DMS 273 treated with DMSO at 0.1 percent for 48 hours (cell line): ENCODE results near the gene PCDHA3.
"Not testable (repeated sequence)": the region's sequence is repeated elsewhere in the genome, so short reads cannot be mapped to it uniquely, and the experiment has no call there.

Source experiments
- DNase-seq: peaks from one replicate; lab custom pipeline; 2025; lab: John Stamatoyannopoulos, UW

Gene PCDHA3

DNA sequence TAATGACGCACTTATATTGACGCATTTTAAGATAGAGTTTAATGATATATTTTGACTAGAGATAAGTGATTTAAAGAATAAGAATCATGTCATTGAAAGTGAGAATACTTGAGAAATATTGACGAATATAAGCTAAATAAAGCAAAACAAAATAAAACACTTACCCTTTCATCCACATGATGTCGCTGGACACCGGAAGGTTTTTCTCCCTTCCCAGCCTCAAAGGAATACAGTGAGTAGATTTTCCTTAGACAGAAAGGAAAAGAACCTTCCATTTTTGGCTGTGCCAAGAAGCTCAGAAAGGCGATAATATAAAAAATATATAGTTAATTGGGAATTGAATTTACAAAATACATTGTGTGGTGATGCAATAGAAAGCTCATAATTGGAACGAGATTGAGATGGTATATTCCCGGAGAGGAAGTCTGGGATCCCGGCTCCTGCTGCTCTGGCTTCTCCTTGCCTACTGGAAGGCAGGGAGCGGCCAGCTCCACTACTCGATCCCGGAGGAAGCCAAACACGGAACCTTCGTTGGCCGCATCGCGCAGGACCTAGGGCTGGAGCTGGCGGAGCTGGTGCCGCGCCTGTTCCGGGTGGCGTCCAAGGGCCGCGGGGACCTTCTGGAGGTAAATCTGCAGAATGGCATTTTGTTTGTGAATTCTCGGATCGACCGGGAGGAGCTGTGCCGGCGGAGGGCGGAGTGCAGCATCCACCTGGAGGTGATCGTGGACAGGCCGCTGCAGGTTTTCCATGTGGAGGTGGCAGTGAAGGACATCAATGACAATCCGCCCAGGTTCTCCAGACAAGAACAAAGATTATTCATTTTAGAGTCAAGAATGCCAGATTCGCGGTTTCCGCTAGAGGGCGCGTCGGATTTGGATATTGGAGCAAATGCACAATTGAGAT lies 20.8 kb downstream of the PCDHA3 start, which contains the start of gene PCDHA5:
PCDHA5 (plus strand) TSS at position 239 of the 906 bp plus-strand sequence.
- no peak for DNase-seq

DNA sequence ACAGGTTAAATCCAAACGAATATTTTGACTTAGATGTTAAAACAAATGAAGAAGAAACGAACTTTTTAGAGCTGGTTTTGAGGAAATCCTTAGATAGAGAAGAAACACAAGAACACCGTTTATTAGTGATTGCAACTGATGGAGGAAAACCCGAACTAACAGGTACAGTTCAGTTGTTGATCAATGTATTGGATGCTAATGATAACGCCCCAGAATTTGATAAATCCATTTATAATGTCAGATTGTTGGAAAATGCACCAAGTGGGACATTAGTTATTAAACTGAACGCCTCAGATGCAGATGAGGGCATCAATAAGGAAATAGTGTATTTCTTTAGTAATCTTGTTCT lies 21.4 kb downstream of the PCDHA3 start:
- DNase-seq: no peak

DNA sequence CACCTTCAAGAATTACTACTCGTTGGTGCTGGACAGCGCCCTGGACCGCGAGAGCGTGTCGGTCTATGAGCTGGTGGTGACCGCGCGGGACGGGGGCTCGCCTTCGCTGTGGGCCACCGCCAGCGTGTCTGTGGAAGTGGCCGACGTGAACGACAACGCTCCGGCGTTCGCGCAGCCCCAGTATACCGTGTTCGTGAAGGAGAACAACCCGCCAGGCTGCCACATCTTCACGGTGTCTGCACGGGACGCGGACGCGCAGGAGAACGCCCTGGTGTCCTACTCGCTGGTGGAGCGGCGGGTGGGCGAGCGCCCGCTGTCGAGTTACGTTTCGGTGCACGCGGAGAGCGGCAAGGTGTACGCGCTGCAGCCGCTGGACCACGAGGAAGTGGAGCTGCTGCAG lies 22.1 kb downstream of the PCDHA3 start:
- DNase-seq: not testable (repeated sequence)

DNA sequence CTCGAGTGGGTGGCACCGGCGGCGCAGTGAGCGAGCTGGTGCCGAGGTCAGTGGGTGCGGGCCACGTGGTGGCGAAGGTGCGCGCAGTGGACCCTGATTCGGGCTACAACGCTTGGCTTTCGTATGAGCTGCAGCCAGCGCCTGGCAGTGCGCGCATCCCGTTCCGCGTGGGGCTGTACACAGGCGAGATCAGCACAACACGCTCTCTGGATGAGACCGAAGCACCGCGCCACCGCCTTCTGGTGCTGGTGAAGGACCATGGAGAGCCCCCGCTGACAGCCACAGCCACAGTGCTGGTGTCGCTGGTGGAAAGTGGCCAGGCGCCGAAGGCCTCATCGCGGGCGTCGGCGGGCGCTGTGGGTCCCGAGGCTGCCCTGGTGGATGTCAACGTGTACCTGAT lies 22.6 kb downstream of the PCDHA3 start:
- DNase-seq: no peak

DNA sequence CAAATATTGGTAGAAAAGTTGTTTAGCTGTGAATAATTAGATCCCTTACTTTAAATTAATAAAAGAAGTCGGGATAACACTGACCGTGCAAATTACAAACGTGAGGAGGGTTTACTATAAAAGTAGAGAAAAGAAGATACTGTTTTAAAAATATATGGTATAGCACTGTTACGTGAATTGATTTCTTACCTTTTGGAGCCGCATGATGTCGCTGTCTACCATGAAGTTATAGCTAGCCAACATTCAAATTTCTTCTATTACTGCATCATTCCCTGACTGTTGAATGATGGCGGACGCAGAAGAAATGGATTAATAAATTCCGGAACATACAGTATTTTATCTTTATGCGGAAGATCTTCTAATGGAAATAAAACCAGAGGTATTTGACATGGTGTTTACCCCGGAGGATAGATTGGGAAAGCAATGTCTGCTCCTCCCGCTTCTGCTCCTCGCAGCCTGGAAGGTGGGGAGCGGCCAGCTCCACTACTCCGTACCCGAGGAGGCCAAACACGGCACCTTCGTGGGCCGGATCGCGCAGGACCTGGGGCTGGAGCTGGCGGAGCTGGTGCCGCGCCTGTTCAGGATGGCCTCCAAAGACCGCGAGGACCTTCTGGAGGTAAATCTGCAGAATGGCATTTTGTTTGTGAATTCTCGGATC lies 27.0 kb downstream of the PCDHA3 start, which contains the start of gene PCDHA6:
PCDHA6 (plus strand) TSS at position 257 of the 658 bp plus-strand sequence; CDS start at position 389, 132 bp downstream.
- no peak for DNase-seq

DNA sequence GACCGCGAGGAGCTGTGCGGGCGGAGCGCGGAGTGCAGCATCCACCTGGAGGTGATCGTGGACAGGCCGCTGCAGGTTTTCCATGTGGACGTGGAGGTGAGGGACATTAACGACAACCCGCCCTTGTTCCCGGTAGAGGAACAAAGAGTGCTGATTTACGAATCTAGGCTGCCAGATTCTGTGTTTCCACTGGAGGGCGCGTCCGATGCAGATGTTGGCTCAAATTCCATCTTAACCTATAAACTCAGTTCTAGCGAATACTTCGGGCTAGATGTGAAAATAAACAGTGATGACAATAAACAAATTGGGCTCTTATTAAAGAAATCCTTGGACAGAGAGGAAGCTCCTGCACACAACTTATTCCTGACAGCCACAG lies 27.5 kb downstream of the PCDHA3 start:
- no peak for DNase-seq

DNA sequence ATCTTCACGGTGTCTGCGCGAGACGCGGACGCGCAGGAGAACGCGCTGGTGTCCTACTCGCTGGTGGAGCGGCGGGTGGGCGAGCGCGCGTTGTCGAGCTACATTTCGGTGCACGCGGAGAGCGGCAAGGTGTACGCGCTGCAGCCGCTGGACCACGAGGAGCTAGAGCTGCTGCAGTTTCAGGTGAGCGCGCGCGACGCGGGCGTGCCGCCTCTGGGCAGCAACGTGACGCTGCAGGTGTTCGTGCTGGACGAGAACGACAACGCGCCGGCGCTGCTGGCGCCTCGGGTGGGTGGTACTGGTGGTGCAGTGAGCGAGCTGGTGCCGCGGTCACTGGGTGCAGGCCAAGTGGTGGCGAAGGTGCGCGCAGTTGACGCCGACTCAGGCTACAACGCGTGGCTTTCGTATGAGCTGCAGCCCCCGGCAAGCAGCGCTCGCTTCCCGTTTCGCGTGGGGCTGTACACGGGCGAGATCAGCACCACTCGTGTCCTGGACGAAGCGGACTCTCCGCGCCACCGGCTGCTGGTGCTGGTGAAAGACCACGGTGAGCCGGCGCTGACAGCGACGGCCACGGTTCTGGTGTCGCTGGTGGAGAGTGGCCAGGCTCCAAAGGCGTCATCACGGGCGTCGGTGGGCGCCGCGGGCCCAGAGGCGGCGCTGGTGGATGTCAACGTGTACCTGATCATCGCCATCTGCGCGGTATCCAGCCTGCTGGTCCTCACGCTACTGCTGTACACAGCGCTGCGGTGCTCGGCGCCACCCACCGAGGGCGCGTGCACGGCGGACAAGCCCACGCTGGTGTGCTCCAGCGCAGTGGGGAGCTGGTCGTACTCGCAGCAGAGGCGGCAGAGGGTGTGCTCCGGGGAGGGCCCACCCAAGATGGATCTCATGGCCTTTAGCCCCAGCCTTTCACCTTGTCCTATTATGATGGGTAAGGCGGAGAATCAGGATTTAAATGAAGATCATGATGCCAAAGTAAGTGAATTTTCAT lies 28.9 kb downstream of the PCDHA3 start:
- not testable (repeated sequence) for DNase-seq

DNA sequence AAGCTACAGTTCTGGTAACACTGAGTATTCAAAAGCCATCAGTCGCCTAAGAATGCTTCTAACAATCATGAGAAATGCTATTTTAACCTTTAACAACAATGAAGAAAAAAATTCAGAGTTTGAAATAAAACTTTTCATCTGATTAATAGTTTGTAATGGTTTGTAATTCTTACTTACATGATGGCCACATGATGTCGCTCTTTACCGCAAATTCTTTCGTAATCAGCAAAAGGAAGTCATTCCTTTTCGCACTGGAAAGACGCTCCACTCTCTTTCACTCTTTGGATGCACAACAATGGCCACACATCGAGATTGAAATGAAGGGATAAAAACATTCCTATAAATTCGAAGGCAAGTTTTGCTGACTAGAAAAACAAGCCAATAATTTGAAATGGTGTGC lies 33.1 kb downstream of the PCDHA3 start, which contains the start of gene PCDHA7:
PCDHA7 (plus strand) TSS at position 277 of the 400 bp plus-strand sequence; CDS start at position 392, 115 bp downstream.
- no peak for DNase-seq

DNA sequence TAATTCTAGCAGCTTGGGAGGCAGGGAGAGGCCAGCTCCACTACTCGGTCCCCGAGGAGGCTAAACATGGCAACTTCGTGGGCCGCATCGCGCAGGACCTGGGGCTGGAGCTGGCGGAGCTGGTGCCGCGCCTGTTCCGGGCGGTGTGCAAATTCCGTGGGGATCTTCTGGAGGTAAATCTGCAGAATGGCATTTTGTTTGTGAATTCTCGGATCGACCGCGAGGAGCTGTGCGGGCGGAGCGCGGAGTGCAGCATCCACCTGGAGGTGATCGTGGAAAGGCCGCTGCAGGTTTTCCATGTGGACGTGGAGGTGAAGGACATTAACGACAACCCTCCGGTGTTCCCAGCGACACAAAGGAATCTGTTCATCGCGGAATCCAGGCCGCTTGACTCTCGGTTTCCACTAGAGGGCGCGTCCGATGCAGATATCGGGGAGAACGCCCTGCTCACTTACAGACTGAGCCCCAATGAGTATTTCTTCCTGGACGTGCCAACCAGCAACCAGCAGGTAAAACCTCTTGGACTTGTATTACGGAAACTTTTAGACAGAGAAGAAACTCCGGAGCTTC lies 33.7 kb downstream of the PCDHA3 start:
- not testable (repeated sequence) for DNase-seq

DNA sequence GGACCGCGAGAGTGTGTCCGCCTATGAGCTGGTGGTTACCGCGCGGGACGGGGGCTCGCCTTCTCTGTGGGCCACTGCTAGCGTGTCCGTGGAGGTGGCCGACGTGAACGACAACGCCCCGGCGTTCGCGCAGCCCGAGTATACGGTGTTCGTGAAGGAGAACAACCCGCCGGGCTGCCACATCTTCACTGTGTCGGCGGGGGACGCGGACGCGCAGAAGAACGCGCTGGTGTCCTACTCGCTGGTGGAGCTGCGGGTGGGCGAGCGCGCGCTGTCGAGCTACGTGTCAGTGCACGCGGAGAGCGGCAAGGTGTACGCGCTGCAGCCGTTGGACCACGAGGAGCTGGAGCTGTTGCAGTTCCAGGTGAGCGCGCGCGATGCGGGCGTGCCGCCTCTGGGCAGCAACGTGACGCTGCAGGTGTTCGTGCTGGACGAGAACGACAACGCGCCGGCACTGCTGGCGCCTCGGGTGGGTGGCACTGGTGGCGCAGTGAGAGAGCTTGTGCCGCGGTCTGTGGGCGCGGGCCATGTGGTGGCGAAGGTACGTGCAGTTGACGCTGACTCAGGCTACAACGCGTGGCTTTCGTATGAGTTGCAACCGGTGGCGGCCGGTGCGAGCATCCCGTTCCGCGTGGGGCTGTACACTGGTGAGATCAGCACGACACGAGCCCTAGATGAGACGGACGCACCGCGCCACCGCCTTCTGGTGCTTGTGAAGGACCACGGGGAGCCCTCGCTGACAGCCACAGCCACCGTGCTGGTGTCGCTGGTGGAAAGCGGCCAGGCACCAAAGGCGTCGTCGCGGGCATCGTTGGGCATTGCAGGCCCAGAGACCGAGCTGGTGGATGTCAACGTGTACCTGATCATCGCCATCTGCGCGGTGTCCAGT lies 35.0 kb downstream of the PCDHA3 start:
- DNase-seq: no peak

DNA sequence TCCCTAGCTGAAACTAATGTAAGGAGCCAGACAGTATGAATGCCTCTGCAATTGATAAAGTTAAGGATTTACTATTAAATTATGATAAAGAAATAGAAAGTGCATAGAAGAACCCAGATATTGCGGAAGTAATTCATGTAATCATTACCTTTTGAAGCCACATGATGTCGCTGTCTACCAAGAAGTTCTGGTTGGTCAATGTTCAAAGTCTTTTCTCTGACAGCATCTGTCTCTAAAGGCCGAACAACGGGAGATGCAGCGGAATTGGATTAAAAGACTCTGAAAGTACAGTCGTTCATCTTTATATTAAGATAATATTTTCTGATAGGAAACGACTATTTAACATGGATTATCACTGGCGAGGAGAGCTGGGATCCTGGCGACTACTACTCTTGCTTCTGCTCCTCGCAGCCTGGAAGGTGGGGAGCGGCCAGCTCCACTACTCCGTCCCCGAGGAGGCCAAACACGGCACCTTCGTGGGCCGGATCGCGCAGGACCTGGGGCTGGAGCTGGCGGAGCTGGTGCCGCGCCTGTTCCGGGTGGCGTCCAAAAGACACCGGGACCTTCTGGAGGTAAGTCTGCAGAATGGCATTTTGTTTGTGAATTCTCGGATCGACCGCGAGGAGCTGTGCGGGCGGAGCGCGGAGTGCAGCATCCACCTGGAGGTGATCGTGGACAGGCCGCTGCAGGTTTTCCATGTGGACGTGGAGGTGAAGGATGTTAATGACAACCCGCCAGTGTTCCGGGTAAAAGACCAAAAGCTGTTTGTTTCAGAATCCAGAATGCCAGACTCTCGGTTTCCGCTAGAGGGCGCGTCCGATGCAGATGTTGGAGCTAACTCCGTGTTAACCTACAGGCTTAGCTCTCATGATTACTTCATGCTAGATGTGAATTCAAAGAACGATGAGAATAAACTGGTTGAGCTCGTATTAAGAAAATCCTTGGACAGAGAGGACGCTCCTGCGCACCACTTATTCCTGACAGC lies 40.4 kb downstream of the PCDHA3 start, which contains the start of gene PCDHA8:
PCDHA8 (plus strand) TSS at position 210 of the 985 bp plus-strand sequence; CDS start at position 345, 135 bp downstream.
- DNase-seq: no peak

DNA sequence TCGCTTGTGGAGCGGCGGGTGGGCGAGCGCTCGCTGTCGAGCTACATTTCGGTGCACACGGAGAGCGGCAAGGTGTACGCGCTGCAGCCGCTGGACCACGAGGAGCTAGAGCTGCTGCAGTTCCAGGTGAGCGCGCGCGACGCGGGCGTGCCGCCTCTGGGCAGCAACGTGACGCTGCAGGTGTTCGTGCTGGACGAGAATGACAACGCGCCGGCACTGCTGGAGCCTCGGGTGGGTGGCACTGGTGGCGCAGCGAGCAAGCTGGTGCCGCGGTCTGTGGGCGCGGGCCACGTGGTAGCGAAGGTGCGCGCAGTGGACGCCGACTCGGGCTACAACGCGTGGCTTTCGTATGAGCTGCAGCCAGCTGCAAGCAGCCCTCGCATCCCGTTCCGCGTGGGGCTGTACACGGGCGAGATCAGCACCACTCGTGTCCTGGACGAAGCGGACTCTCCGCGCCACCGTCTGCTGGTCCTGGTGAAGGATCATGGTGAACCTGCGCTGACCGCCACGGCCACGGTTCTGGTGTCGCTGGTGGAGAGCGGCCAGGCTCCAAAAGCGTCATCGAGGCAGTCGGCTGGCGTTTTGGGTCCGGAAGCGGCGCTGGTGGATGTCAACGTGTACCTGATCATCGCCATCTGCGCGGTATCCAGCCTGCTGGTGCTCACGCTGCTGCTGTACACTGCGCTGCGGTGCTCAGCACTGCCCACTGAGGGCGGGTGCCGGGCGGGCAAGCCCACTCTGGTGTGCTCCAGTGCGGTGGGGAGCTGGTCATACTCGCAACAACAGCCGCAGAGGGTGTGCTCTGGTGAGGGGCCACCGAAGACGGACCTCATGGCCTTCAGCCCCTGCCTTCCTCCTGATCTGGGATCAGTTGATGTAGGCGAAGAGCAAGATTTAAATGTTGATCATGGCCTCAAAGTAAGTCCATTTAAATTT lies 42.2 kb downstream of the PCDHA3 start:
- DNase-seq: no peak

DNA sequence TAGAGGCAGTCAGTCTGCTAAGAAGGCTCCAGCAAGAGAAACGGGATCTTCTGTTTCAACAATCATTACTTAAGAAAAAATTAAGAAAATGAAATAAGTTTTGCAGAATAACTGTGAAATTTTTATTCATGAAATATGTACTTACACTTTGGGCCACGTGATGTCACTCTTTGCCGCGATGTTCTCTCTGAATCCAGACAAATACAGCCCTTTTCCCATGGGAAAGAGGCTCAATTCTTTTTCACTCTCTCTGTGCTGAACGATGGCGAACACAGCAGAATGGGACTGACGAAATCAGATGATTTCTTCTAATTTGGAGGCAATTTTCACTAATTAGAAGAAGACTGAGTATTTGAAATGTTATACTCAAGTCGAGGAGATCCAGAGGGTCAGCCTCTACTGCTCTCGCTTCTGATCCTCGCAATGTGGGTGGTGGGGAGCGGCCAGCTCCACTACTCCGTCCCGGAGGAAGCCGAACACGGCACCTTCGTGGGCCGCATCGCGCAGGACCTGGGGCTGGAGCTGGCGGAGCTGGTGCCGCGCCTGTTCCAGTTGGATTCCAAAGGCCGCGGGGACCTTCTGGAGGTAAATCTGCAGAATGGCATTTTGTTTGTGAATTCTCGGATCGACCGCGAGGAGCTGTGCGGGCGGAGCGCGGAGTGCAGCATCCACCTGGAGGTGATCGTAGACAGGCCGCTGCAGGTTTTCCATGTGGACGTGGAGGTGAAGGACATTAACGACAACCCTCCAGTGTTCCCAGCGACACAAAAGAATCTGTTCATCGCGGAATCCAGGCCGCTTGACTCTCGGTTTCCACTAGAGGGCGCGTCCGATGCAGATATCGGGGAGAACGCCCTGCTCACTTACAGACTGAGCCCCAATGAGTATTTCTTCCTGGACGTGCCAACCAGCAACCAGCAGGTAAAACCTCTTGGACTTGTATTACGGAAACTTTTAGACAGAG lies 47.6 kb downstream of the PCDHA3 start, which contains the start of gene PCDHA9:
PCDHA9 (plus strand) TSS at position 244 of the 964 bp plus-strand sequence; CDS start at position 358, 114 bp downstream.
- DNase-seq: not testable (repeated sequence)

DNA sequence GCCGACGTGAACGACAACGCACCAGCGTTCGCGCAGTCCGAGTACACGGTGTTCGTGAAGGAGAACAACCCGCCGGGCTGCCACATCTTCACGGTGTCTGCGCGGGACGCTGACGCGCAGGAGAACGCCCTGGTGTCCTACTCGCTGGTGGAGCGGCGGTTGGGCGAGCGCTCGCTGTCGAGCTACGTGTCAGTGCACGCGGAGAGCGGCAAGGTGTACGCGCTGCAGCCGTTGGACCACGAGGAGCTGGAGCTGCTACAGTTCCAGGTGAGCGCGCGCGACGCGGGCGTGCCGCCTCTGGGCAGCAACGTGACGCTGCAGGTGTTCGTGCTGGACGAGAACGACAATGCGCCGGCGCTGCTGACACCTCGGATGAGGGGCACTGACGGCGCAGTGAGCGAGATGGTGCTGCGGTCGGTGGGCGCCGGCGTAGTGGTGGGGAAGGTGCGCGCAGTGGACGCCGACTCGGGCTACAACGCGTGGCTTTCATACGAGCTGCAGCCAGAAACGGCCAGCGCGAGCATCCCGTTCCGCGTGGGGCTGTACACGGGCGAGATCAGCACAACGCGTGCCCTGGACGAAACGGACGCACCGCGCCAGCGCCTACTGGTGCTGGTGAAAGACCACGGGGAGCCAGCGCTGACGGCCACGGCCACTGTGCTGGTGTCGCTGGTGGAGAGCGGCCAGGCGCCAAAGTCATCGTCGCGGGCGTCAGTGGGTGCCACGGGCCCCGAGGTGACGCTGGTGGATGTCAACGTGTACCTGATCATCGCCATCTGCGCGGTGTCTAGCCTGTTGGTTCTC lies 49.2 kb downstream of the PCDHA3 start:
- not testable (repeated sequence) for DNase-seq
